ENCODE measurements around the gene PRDM4.

GRCh38 chr12:107778383-107779025 is 17.6 kb upstream of the PRDM4 start:
- TF ChIP-seq POLR2A (IDR thresholded peaks at IDR 0.05): no peak
- no peak for TF ChIP-seq CTCF (IDR thresholded peaks at IDR 0.05)
